DMS153 treated with DMSO at 0.1 percent for 48 hours (cell line): ENCODE results near the gene DUSP22.
"Not testable (repeated sequence)": the region's sequence is repeated elsewhere in the genome, so short reads cannot be mapped to it uniquely, and the experiment has no call there.

ENCODE experiments used
- DNase-seq: peaks from one replicate; lab custom pipeline; 2025; ENCODE audit not compliant: unreplicated experiment; lab: John Stamatoyannopoulos, UW

The DUSP22 gene

GRCh38 chr6:279341-280029 lies 12.8 kb upstream of the DUSP22 start:
- DNase-seq: no peak

- DNase-seq: no peak
These were observed 11.4 kb upstream of the DUSP22 start for GRCh38 chr6:280775-281468.

GRCh38 chr6:281469-282103 lies 10.7 kb upstream of the DUSP22 start:
- no peak for DNase-seq

GRCh38 chr6:282177-282866 lies 10.0 kb upstream of the DUSP22 start:
- no peak for DNase-seq

GRCh38 chr6:282867-283416 lies 9.3 kb upstream of the DUSP22 start:
- no peak for DNase-seq

GRCh38 chr6:284486-284885 lies 7.8 kb upstream of the DUSP22 start:
- no peak for DNase-seq

- no peak for DNase-seq
These were observed 7.1 kb upstream of the DUSP22 start for GRCh38 chr6:285030-285771.

- not testable (repeated sequence) for DNase-seq
These were observed 6.4 kb upstream of the DUSP22 start for GRCh38 chr6:285902-286301.

- DNase-seq: no peak
These were observed 5.4 kb upstream of the DUSP22 start for GRCh38 chr6:286681-287488.

GRCh38 chr6:287489-287860 lies 4.8 kb upstream of the DUSP22 start:
- DNase-seq: no peak

- no peak for DNase-seq
These were observed 3.4 kb upstream of the DUSP22 start for GRCh38 chr6:288866-289265.

- no peak for DNase-seq
These were observed 2.0 kb upstream of the DUSP22 start for GRCh38 chr6:290111-290922.

GRCh38 chr6:291204-291696 lies 1.0 kb upstream of the DUSP22 start:
- DNase-seq: no peak

- no peak for DNase-seq
These were observed 362 bp downstream of the DUSP22 start for GRCh38 chr6:292506-293192.

GRCh38 chr6:293193-294174 lies 1.2 kb downstream of the DUSP22 start:
- no peak for DNase-seq

GRCh38 chr6:294656-295565 lies 2.6 kb downstream of the DUSP22 start:
- DNase-seq: no peak
